Hematopoietic multipotent progenitor cell treated with erythropoietin and hydrocortisone succinate and interleukin-3 and kit ligand, for 15 days (in vitro differentiated cells): ENCODE results near the gene RAB1B.

ENCODE experiments used
- DNase-seq: peaks from one replicate; pipeline ENCODE4 v3.0.0-alpha.2; 2015; ENCODE audit warnings: low spot score

Gene RAB1B

DNA sequence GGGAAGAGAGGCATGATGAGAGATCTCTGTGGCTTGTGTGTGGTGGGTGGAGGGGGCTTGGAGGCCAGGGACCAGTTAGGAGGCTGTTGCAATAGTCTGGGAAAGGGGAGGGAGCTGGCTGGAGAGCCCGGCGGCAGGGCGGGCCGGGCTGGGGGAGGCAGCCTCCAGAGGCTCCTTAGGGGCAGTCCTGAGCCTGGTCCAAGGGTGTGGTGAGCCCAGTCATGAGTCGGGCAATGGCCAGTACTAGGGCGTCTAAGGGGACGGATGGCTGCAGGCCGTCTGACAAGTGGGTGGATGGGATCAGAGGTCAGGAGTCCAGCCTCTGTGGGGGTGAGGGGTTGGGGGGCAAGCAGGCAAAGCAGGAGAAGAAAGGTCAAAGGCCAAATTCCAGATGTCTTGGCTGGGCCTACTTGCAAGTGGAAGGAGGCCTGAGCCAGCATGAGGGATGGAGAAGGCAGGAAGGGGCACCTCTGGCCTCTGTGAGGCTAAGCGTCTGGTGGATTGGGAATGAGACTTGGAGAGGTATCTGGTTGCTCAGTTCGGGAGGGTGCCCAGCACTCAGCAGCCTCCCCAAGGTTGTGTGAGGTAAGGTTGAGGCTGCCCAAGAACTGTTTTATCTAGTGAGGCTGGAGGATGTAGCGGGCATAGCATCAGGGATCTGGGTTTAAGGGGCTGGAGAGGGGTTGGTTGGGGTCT is 54.4 kb downstream of the RAB1B start:
- no peak for DNase-seq

DNA sequence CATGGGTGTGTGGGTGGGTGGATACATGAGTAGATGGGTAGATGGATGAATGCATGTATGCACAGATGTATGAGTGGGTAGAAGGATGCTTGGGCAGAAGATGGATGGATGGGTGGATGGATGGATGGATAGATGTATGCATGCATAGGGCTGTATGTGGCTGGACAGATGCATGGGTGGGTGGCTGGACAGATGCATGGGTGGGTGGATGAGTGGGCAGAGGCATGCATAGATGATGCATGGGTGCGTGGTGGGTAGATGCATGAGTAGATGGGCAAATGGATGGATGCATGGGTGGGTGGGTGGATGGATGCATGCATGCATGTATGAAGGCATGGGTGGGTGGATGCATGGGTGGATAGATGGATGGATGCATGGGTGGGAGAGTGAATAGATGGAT is 55.2 kb downstream of the RAB1B start:
- DNase-seq: no peak

DNA sequence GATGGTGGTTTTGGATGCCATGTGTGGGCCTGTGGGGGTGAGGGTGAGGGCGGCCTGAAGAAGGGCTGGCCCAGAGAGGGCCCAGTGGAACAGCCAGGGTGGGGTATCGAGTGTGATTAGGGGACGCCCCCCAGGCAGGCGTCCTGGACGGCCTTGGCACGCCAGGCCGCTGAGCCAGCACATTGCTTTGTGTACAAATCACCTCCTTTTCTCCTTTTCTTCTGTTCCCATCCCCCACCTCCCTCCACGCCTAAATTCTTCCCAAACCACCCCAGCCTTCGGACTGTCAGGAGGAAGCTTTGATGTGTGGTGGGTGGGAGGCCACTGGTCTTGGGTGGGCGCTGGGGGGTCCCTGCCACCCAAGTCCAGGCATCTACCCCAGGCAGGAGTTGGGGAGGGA is 56.2 kb downstream of the RAB1B start:
- DNase-seq: no peak

DNA sequence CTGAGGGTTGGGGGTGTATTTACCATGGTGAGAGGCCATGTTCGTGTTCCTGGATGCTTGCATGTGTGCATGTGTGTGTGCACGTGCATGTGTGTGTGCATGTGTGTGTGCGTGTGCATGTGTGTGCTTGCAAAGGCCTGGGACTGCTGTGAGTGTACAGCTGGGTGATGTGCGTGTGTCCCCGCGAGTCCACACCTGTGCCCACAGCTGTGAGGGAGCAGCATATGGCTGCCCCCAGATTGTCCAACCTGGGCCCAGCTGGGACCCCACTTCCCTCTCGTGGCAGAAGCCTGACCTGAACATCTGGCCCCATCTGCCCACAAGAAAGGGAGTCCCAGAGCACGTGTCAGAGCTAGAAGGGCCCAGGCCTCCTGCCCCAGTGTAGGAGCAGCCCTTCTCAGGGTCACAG is 56.8 kb downstream of the RAB1B start:
- DNase-seq: no peak

DNA sequence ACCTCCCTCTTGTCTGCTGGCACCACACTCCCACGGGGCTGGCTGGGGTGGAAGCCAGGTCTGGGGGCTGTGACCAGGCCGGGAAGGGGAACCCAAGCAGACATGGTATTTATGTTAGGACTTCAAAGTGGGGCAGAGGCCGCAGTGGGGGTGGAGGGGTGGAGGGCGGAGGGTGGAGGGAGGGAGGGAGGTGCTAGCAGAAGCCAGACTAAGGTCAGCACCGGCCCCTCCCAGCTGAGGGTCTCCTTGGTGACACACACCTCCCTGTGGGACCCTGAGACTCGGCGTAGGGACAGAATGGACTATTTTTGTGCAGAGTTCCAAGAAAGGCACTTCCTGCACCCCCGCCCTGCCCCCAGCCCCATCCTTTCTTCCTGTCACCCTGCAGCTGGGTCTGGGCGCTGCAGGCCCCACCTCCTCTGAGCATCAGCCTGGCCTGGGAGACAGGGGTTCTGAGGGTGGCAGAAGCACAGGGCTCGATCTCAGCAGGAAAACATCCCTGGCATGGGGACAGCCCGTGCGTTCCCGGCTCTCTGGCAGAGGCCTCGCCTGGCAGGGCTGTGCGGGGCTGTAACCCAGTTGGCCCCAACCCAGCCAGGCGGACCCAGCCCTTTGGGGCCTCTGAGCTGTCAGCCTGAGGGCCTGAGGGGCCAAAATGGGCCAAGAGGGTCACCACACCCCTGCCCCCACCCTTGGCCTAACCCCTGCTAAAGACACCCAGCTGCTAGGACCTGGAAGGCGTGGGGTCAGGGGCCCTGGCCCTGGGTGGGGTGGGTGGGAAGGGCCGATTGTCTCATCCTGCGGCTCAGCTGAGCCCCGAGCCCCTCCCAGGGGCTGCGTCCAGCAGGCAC is 58.0 kb downstream of the RAB1B start:
- no peak for DNase-seq
